Body of pancreas (tissue), 4 donors: ENCODE results near the gene YJU2.

Experiments used
- CTCF ChIP-seq, 7 experiments: fragments of 450-650 bp in 4 of 7; fragments of 200-600 bp in 3 of 7; sonication (generic) in 3 of 7; IDR thresholded peaks; one replicate each; pipeline ENCODE4 v1.5.1; 2016 to 2019; ENCODE audit warnings: antibody characterized with exemption in 7 of 7
- POLR2A ChIP-seq, 3 donors: fragments of 450-650 bp; IDR thresholded peaks; one replicate each; pipeline ENCODE4 v1.6.1; 2016; ENCODE audit warnings: antibody characterized with exemption in 3 of 3, mild to moderate bottlenecking in 2 of 3

GRCh38 chr19:4228765-4229178, 18.1 kb upstream of the YJU2 start:
- TF ChIP-seq CTCF (IDR thresholded peaks at IDR 0.05) (no peak), POLR2A (IDR thresholded peaks at IDR 0.05) (no peak)
